NCI-H2081 (cell line): Measurements from ENCODE around the gene PPP1R27.

Source experiments
- DNase-seq, 2 experiments: peaks; one replicate each; lab custom pipeline; 2025; lab: John Stamatoyannopoulos, UW

PPP1R27 gene

GRCh38 chr17:81821147-81821546 is 13.7 kb downstream of the PPP1R27 start:
- no peak for DNase-seq

GRCh38 chr17:81819708-81820107 is 15.1 kb downstream of the PPP1R27 start:
- no peak for DNase-seq

- DNase-seq: no peak
Measured at GRCh38 chr17:81817758-81818147, 17.1 kb downstream of the PPP1R27 start.

GRCh38 chr17:81815646-81815986 is 19.2 kb downstream of the PPP1R27 start:
- no peak for DNase-seq

- DNase-seq: peak; percentile 78 to 91
Measured at GRCh38 chr17:81814748-81815645, 19.9 kb downstream of the PPP1R27 start.

- no peak for DNase-seq
Measured at GRCh38 chr17:81813861-81814683, 20.8 kb downstream of the PPP1R27 start.

- DNase-seq: no peak
Measured at GRCh38 chr17:81813371-81813684, 21.5 kb downstream of the PPP1R27 start.

GRCh38 chr17:81812571-81813370 is 22.1 kb downstream of the PPP1R27 start:
- DNase-seq: no peak

- DNase-seq: no peak
Measured at GRCh38 chr17:81811705-81812570, 22.9 kb downstream of the PPP1R27 start.

GRCh38 chr17:81810892-81811704 is 23.8 kb downstream of the PPP1R27 start:
- no peak for DNase-seq

- no peak for DNase-seq
Measured at GRCh38 chr17:81810476-81810875, 24.4 kb downstream of the PPP1R27 start.

- DNase-seq: no peak
Measured at GRCh38 chr17:81809556-81809998, 25.3 kb downstream of the PPP1R27 start.

GRCh38 chr17:81808778-81809555 is 25.9 kb downstream of the PPP1R27 start:
- no peak for DNase-seq

GRCh38 chr17:81807839-81808238 is 27.0 kb downstream of the PPP1R27 start:
- DNase-seq: no peak

- DNase-seq: no peak
Measured at GRCh38 chr17:81807210-81807719, 27.6 kb downstream of the PPP1R27 start.

GRCh38 chr17:81806461-81807209 is 28.2 kb downstream of the PPP1R27 start:
- DNase-seq: no peak

GRCh38 chr17:81805707-81806460 is 29.0 kb downstream of the PPP1R27 start:
- no peak for DNase-seq
